Prostate gland (tissue), 2 donors: Measurements from ENCODE around the gene TSPAN3.

ENCODE experiments used
- CTCF ChIP-seq, 4 experiments: fragments of 200-600 bp in 2 of 4; fragments of 450-650 bp in 2 of 4; sonication (generic) in 2 of 4; IDR thresholded peaks; 1 replicate in 3 of 4; 2 replicates in 1 of 4; pipeline ENCODE4 v1.5.1; 2016 to 2019; ENCODE audit warnings: antibody characterized with exemption in 4 of 4, mild to moderate bottlenecking in 2 of 4, moderate library complexity in 2 of 4
- POLR2A ChIP-seq: fragments of 450-650 bp; IDR thresholded peaks from one replicate; pipeline ENCODE4 v1.6.1; 2016; ENCODE audit warnings: antibody characterized with exemption, mild to moderate bottlenecking
- POLR2AphosphoS5 ChIP-seq: sonication (generic); formaldehyde crosslinking; IDR thresholded peaks from one replicate; pipeline ENCODE4 v1.6.1; 2017; ENCODE audit warnings: antibody characterized with exemption

GRCh38 chr15:76999996-77000395 is 70.9 kb downstream of the TSPAN3 start:
- TF ChIP-seq CTCF (IDR thresholded peaks at IDR 0.05): no peak
- TF ChIP-seq POLR2A: no peak
- TF ChIP-seq POLR2AphosphoS5: no peak
